Panc1 (cell line): Measurements from ENCODE around the gene GRK3. TPM values are rescaled to one million over a fixed set of nuclear protein-coding genes. Genes with fewer than 3 reads are reported as not detected.
"Not testable (repeated sequence)": the region's sequence is repeated elsewhere in the genome, so short reads cannot be mapped to it uniquely, and the experiment has no call there.

ENCODE experiments used
- ATAC-seq: fragments of 200-7000 bp; cut with Tn5 transposase; 2 replicates; pipeline ENCODE4 v1.9.1; 2020; ENCODE audit warnings: mild to moderate bottlenecking, moderate library complexity
- BruUV-seq: library from RNA; stranded (reverse); fragments of 400-500 nt; replicated peaks from 2 replicates; lab custom pipeline; 2021; lab: Mats Ljungman, UMichigan
- CTCF ChIA-PET: fragments of 300-600 bp; sonication (Branson Sonifier 250); formaldehyde crosslinking; loops from one replicate; lab custom pipeline; 2022; ENCODE audit warnings: antibody characterized with exemption; lab: Charles Lee
- POLR2A ChIA-PET: fragments of 300-600 bp; sonication (Branson Sonifier 250); formaldehyde crosslinking; loops from one replicate; lab custom pipeline; 2022; ENCODE audit warnings: antibody characterized with exemption; lab: Charles Lee
- DNase-seq: peaks from one replicate; pipeline ENCODE4 v3.0.0-alpha.2; 2010; ENCODE audit warnings: low read depth, low spot score
- H3K27ac ChIP-seq: 2 replicates; pipeline ENCODE4 v1.5.1; 2011; ENCODE audit warnings: mild to moderate bottlenecking, low read length, inconsistent platforms
- H3K27me3 ChIP-seq: fragments of 200-500 bp; sonication (Bioruptor generic); 2 replicates; pipeline ENCODE4 v1.6.0; 2014; ENCODE audit warnings: low read length, inconsistent platforms; ENCODE audit not compliant: control insufficient read depth, insufficient read depth
- H3K36me3 ChIP-seq: fragments of 200-500 bp; sonication (Bioruptor generic); 2 replicates; pipeline ENCODE4 v1.5.1; 2014; ENCODE audit warnings: inconsistent platforms, mild to moderate bottlenecking, low read length, moderate library complexity; ENCODE audit not compliant: control insufficient read depth, insufficient read depth
- H3K4me1 ChIP-seq: 2 replicates; pipeline ENCODE4 v1.5.1; 2011; ENCODE audit warnings: inconsistent platforms, mild to moderate bottlenecking, low read length, moderate library complexity; ENCODE audit not compliant: control insufficient read depth, insufficient read depth
- H3K4me3 ChIP-seq, 2 experiments: 2 replicates each; pipeline ENCODE4 v1.5.1; 2011 to 2012; ENCODE audit warnings: low read depth in 2 of 2, low read length in 2 of 2, mild to moderate bottlenecking in 2 of 2, inconsistent platforms in 1 of 2, moderate library complexity in 1 of 2
- H3K9me3 ChIP-seq: fragments of 200-500 bp; sonication (Bioruptor generic); 2 replicates; pipeline ENCODE4 v1.5.1; 2014; ENCODE audit warnings: low read depth, mild to moderate bottlenecking, inconsistent platforms, low read length, moderate library complexity; ENCODE audit not compliant: control insufficient read depth, insufficient read depth
- POLR2AphosphoS5 ChIP-seq: IDR thresholded peaks from 2 replicates; pipeline ENCODE4 v1.6.1; 2012; ENCODE audit warnings: mild to moderate bottlenecking, low read depth, low read length, moderate library complexity
- REST ChIP-seq, 2 experiments: IDR thresholded peaks; 2 replicates each; pipeline ENCODE4 v1.6.1; 2011 to 2012; ENCODE audit warnings: low read depth in 2 of 2, control low read depth in 1 of 2, low read length in 1 of 2, mild to moderate bottlenecking in 1 of 2, moderate library complexity in 1 of 2; ENCODE audit not compliant: insufficient read depth in 1 of 2
- SIN3A ChIP-seq: IDR thresholded peaks from 2 replicates; pipeline ENCODE4 v1.6.1; 2012; ENCODE audit warnings: low read depth, mild to moderate bottlenecking, low read length, moderate library complexity, borderline replicate concordance; ENCODE audit not compliant: insufficient read depth
- TCF7L2 ChIP-seq: IDR thresholded peaks from 2 replicates; pipeline ENCODE4 v1.6.1; 2011; ENCODE audit warnings: mild to moderate bottlenecking, low read depth, low read length, inconsistent platforms
- in situ Hi-C: cut with HindIII; loops from 2 replicates; pipeline ENCODE4 v1.10.0; 2016; ENCODE audit warnings: low sequenced_read_pairs, low pct_unique_long_range_greater_than_20kb
- intact Hi-C: fragments of 100-400 bp; cut with micrococcal nuclease; formaldehyde crosslinking; loops from one replicate; pipeline ENCODE4 v1.10.0; 2022; ENCODE audit not compliant: unreplicated experiment
- total RNA-seq: library from RNA; stranded (reverse); gene quantifications from one replicate; pipeline ENCODE4 v1.2.1, GENCODE V29; 2021; ENCODE audit not compliant: unreplicated experiment
- TF ChIP-seq, protein P1 (sequence below): fragments of 450-650 bp; IDR thresholded peaks from 2 replicates; pipeline ENCODE4 v1.5.1; 2017; ENCODE audit warnings: mild to moderate bottlenecking

GRK3 gene
- total RNA-seq, 1 experiment from 2014 or later = 12.0 TPM

GRCh38 chr22:25706197-25706596, 141.7 kb downstream of the GRK3 start:
- intact Hi-C loops = no loop called here
- DNase-seq = no peak
- CTCF ChIA-PET = no interaction called here
- POLR2A ChIA-PET = no interaction called here
- no peak for ATAC-seq
- no TSS peak for BruUV-seq
- Histone ChIP-seq H3K9me3 (no peaks in the 10 kb centered on the region), H3K36me3 (no peaks in the 10 kb centered on the region; the same call in 1 of the 2 replicates), H3K4me1 (no peaks in the 10 kb centered on the region), H3K27ac (no peak overlapping the region), H3K4me3 (no peak overlapping the region), H3K27me3 (no peaks in the 10 kb centered on the region)
- in situ Hi-C loops = no loop called here
- TF ChIP-seq SIN3A (no peak), POLR2AphosphoS5 (no peak)

DNA sequence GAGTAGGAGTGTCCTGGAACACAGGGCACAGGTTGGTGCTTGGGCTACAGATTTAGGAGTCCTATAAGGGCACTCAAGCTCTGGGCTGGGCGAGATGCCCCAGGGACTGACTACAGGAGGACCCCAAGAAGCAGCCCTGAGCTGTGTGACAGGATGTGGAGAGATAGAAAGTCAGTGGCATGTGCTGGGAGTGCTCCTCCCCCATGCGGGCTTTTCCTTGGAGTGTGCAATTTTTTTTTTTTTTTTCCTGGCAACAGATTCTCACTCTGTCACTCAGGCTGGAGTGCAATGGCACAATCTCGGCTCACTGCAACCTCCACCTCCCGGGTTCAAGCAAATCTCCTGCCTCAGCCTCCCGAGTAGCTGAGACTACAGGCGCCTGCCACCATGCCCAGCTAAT, 144.0 kb downstream of the GRK3 start:
- ATAC-seq, H3K9me3 ChIP-seq, H3K4me3 ChIP-seq, H3K4me1 ChIP-seq, intact Hi-C loops, H3K27me3 ChIP-seq, H3K27ac ChIP-seq, CTCF ChIA-PET, POLR2A ChIA-PET, DNase-seq, in situ Hi-C loops, H3K36me3 ChIP-seq, BruUV-seq: not testable (repeated sequence)

GRCh38 chr22:25709758-25710157, 145.3 kb downstream of the GRK3 start:
- Histone ChIP-seq H3K27ac (no peak overlapping the region), H3K4me1 (no peaks in the 10 kb centered on the region), H3K9me3 (no peaks in the 10 kb centered on the region), H3K27me3 (no peaks in the 10 kb centered on the region), H3K36me3 (no peaks in the 10 kb centered on the region; the same call in 1 of the 2 replicates), H3K4me3 (no peak overlapping the region)
- DNase-seq (no peak), ATAC-seq (no peak)
- CTCF ChIA-PET = no interaction called here
- TF ChIP-seq REST (IDR thresholded peaks at IDR 0.05; ENCODE audit: insufficient read depth in 1 of 2, low read depth in 2 of 2, low read length in 1 of 2) (no peak), SIN3A (no peak), TCF7L2 (no peak), POLR2AphosphoS5 (no peak)
- TF ChIP-seq, protein P1, sequence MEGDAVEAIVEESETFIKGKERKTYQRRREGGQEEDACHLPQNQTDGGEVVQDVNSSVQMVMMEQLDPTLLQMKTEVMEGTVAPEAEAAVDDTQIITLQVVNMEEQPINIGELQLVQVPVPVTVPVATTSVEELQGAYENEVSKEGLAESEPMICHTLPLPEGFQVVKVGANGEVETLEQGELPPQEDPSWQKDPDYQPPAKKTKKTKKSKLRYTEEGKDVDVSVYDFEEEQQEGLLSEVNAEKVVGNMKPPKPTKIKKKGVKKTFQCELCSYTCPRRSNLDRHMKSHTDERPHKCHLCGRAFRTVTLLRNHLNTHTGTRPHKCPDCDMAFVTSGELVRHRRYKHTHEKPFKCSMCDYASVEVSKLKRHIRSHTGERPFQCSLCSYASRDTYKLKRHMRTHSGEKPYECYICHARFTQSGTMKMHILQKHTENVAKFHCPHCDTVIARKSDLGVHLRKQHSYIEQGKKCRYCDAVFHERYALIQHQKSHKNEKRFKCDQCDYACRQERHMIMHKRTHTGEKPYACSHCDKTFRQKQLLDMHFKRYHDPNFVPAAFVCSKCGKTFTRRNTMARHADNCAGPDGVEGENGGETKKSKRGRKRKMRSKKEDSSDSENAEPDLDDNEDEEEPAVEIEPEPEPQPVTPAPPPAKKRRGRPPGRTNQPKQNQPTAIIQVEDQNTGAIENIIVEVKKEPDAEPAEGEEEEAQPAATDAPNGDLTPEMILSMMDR = no peak
- BruUV-seq = no TSS peak
- intact Hi-C loops = no loop called here
- in situ Hi-C loops = no loop called here
- POLR2A ChIA-PET = no interaction called here
